Loucy (cell line): Measurements from ENCODE around the gene FSTL4.

Experiments
- EZH2phosphoT487 ChIP-seq: fragments of 200-600 bp; IDR thresholded peaks from 2 replicates; pipeline ENCODE4 v1.6.1; 2018; ENCODE audit warnings: antibody characterized with exemption, mild to moderate bottlenecking, moderate library complexity, borderline replicate concordance
- TF ChIP-seq, protein P1 (sequence below): fragments of 200-600 bp; sonication (generic); conservative IDR thresholded peaks from 2 replicates; pipeline ENCODE4 v1.5.1; 2014; ENCODE audit warnings: mild to moderate bottlenecking, antibody characterized with exemption, low read length

DNA sequence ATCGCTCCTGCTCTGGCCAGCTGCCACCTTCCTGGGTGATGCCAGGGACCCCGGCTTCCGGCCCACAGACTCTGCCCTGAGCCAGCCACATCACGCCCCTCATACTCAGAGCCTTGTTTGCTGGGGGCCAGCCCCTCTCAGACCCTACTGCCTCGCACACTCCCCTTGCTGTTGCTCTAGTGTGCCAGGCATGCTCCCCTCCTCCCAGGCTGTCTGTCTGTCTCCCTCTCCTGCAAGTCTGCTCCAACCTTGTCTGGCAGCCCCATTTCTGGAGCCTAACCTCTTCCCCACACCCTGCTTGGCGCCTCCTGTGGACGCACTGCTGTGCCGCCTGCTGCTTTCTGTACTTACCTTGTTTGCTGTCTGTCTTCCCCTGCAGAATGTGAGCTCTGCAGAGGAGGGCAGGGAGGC is 375.8 kb downstream of the FSTL4 start:
- no peak for TF ChIP-seq EZH2phosphoT487
- TF ChIP-seq, protein P1, sequence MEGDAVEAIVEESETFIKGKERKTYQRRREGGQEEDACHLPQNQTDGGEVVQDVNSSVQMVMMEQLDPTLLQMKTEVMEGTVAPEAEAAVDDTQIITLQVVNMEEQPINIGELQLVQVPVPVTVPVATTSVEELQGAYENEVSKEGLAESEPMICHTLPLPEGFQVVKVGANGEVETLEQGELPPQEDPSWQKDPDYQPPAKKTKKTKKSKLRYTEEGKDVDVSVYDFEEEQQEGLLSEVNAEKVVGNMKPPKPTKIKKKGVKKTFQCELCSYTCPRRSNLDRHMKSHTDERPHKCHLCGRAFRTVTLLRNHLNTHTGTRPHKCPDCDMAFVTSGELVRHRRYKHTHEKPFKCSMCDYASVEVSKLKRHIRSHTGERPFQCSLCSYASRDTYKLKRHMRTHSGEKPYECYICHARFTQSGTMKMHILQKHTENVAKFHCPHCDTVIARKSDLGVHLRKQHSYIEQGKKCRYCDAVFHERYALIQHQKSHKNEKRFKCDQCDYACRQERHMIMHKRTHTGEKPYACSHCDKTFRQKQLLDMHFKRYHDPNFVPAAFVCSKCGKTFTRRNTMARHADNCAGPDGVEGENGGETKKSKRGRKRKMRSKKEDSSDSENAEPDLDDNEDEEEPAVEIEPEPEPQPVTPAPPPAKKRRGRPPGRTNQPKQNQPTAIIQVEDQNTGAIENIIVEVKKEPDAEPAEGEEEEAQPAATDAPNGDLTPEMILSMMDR = no peak
